HEK293 (cell line): ENCODE data around the gene H2BK1.

Source experiments
- GLI4 ChIP-seq: fragments of 450-650 bp; formaldehyde crosslinking; IDR thresholded peaks from 2 replicates; pipeline ENCODE4 v1.5.1; 2016; ENCODE audit warnings: missing biosample characterization, missing genetic modification characterization
- ZNF121 ChIP-seq: fragments of 450-650 bp; formaldehyde crosslinking; IDR thresholded peaks from 2 replicates; pipeline ENCODE4 v1.5.1; 2016; ENCODE audit warnings: missing biosample characterization, missing genetic modification characterization
- ZNF138 ChIP-seq: fragments of 450-650 bp; formaldehyde crosslinking; IDR thresholded peaks from 2 replicates; pipeline ENCODE4 v1.5.1; 2016; ENCODE audit warnings: missing biosample characterization, missing genetic modification characterization, borderline replicate concordance
- ZNF184 ChIP-seq: fragments of 450-650 bp; IDR thresholded peaks from 2 replicates; pipeline ENCODE4 v1.5.1; 2018; ENCODE audit warnings: missing biosample characterization, mild to moderate bottlenecking, missing genetic modification characterization
- ZNF394 ChIP-seq: fragments of 450-650 bp; formaldehyde crosslinking; IDR thresholded peaks from 2 replicates; pipeline ENCODE4 v1.5.1; 2016; ENCODE audit warnings: missing biosample characterization, missing genetic modification characterization, mild to moderate bottlenecking, moderate library complexity, borderline replicate concordance
- ZNF416 ChIP-seq: fragments of 450-650 bp; formaldehyde crosslinking; IDR thresholded peaks from 2 replicates; pipeline ENCODE4 v1.5.1; 2016; ENCODE audit warnings: missing biosample characterization, missing genetic modification characterization
- ZNF791 ChIP-seq: fragments of 450-650 bp; formaldehyde crosslinking; IDR thresholded peaks from 2 replicates; pipeline ENCODE4 v1.5.1; 2016; ENCODE audit warnings: missing biosample characterization, missing genetic modification characterization
- TF ChIP-seq, protein P1 (sequence below): fragments of 450-650 bp; formaldehyde crosslinking; IDR thresholded peaks from 2 replicates; pipeline ENCODE4 v1.5.1; 2016; ENCODE audit warnings: missing biosample characterization, missing genetic modification characterization
- TF ChIP-seq, protein P2 (sequence below): fragments of 450-650 bp; formaldehyde crosslinking; optimal IDR thresholded peaks from 2 replicates; pipeline ENCODE3; 2016; ENCODE audit warnings: missing biosample characterization, mild to moderate bottlenecking, missing genetic modification characterization

DNA sequence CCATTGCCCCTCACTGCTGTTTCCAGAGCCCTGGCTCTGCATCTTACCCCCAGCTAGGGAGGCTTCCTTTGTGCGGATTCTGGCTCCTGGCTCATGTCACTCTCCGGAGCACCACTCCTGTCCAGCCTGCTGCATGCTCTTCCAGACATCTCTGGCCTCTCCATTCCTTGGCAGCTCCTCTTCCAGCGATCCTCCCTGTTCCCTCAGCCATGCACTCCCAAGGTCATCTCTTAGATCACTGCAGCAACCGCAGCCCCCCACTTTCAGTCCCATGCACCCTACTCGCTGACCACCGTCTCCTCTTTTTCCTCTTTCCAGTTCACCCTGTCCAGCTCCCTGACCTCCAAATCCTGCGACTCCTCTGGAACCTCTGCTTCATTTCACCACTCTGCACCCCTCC is 45.1 kb upstream of the H2BK1 start:
- no peak for TF ChIP-seq ZNF394 (tag by site-specific recombination)
- TF ChIP-seq, protein P1, sequence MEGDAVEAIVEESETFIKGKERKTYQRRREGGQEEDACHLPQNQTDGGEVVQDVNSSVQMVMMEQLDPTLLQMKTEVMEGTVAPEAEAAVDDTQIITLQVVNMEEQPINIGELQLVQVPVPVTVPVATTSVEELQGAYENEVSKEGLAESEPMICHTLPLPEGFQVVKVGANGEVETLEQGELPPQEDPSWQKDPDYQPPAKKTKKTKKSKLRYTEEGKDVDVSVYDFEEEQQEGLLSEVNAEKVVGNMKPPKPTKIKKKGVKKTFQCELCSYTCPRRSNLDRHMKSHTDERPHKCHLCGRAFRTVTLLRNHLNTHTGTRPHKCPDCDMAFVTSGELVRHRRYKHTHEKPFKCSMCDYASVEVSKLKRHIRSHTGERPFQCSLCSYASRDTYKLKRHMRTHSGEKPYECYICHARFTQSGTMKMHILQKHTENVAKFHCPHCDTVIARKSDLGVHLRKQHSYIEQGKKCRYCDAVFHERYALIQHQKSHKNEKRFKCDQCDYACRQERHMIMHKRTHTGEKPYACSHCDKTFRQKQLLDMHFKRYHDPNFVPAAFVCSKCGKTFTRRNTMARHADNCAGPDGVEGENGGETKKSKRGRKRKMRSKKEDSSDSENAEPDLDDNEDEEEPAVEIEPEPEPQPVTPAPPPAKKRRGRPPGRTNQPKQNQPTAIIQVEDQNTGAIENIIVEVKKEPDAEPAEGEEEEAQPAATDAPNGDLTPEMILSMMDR, result no peak
- no peak for TF ChIP-seq ZNF121 (tag by site-specific recombination)
- TF ChIP-seq, protein P2, sequence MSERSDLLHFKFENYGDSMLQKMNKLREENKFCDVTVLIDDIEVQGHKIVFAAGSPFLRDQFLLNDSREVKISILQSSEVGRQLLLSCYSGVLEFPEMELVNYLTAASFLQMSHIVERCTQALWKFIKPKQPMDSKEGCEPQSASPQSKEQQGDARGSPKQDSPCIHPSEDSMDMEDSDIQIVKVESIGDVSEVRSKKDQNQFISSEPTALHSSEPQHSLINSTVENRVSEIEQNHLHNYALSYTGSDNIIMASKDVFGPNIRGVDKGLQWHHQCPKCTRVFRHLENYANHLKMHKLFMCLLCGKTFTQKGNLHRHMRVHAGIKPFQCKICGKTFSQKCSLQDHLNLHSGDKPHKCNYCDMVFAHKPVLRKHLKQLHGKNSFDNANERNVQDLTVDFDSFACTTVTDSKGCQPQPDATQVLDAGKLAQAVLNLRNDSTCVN, result no peak
- TF ChIP-seq GLI4, result no peak
- TF ChIP-seq ZNF791 (tag by site-specific recombination), result no peak
- no peak for TF ChIP-seq ZNF416 (tag by site-specific recombination)
- no peak for TF ChIP-seq ZNF138 (tag by site-specific recombination)
- no peak for TF ChIP-seq ZNF184 (tag by site-specific recombination)
